ENCODE results near the gene APBA1. TPM values are rescaled to one million over a fixed set of nuclear protein-coding genes. Genes with fewer than 3 reads are reported as not detected.

APBA1 gene
- total RNA-seq, 1 donor from 2014 or later = 3.4 TPM

GRCh38 chr9:69633716-69634115 lies 38.5 kb downstream of the APBA1 start:
- Mint-ChIP-seq H3K4me1 (no peaks in the 10 kb centered on the region), H3K9me3 (no peaks in the 10 kb centered on the region), H3K27me3 (ENCODE audit: insufficient read depth, low read depth) (no peaks in the 10 kb centered on the region), H3K36me3 (no peaks in the 10 kb centered on the region), H3K4me3 (no peak overlapping the region), H3K27ac (no peak overlapping the region)
- Histone ChIP-seq H3K9me3 (ENCODE audit: low read depth) (no peaks in the 10 kb centered on the region), H2AFZ (replicated peaks) (no peak overlapping the region), H4K20me1 (ENCODE audit: low read depth) (no peaks in the 10 kb centered on the region), H3K27ac (no peak overlapping the region), H3K4me1 (no peaks in the 10 kb centered on the region), H3F3A (ENCODE audit: low read depth) (no peaks in the 10 kb centered on the region), H3K9ac (no peak overlapping the region), H3K27me3 (no peaks in the 10 kb centered on the region), H3K36me3 (no peaks in the 10 kb centered on the region), H3K4me2 (no peak overlapping the region), H3K79me2 (ENCODE audit: low read depth) (no peaks in the 10 kb centered on the region), H3K4me3 (no peak overlapping the region)
- no peak for DNase-seq (ENCODE audit: low spot score)
- no peak for TF ChIP-seq EZH2 (IDR thresholded peaks at IDR 0.05)

GRCh38 chr9:69632768-69633167 lies 39.4 kb downstream of the APBA1 start:
- H3K79me2 ChIP-seq (ENCODE audit: low read depth) = no peaks in the 10 kb centered on the region
- DNase-seq (ENCODE audit: low spot score) = no peak
- no peak overlapping the region for H3K27ac ChIP-seq
- H3K4me3 ChIP-seq = no peak overlapping the region
- Mint-ChIP-seq H3K4me1 (no peaks in the 10 kb centered on the region), H3K27ac (no peak overlapping the region), H3K36me3 (no peaks in the 10 kb centered on the region), H3K9me3 (no peaks in the 10 kb centered on the region), H3K4me3 (no peak overlapping the region), H3K27me3 (ENCODE audit: insufficient read depth, low read depth) (no peaks in the 10 kb centered on the region)
- H3F3A ChIP-seq (ENCODE audit: low read depth) = no peaks in the 10 kb centered on the region
- H3K27me3 ChIP-seq = no peaks in the 10 kb centered on the region
- no peak overlapping the region for H3K4me2 ChIP-seq
- no peaks in the 10 kb centered on the region for H3K36me3 ChIP-seq
- H3K4me1 ChIP-seq = no peaks in the 10 kb centered on the region
- no peaks in the 10 kb centered on the region for H4K20me1 ChIP-seq (ENCODE audit: low read depth)
- TF ChIP-seq EZH2phosphoT487 (IDR thresholded peaks at IDR 0.05) (no peak), EZH2 (IDR thresholded peaks at IDR 0.05) (no peak), CTCF (IDR thresholded peaks at IDR 0.05) (no peak)
- H3K9ac ChIP-seq = no peak overlapping the region
- no peak overlapping the region for H2AFZ ChIP-seq (replicated peaks)
- no peaks in the 10 kb centered on the region for H3K9me3 ChIP-seq (ENCODE audit: low read depth)

GRCh38 chr9:69627281-69627680 lies 44.9 kb downstream of the APBA1 start:
- H2AFZ ChIP-seq (replicated peaks) = no peak overlapping the region
- Mint-ChIP-seq H3K27me3 (ENCODE audit: insufficient read depth, low read depth) (no peaks in the 10 kb centered on the region), H3K36me3 (no peaks in the 10 kb centered on the region), H3K9me3 (no peaks in the 10 kb centered on the region), H3K4me1 (peaks cover 5% of the 10 kb centered on the region), H3K4me3 (no peak overlapping the region), H3K27ac (no peak overlapping the region)
- H3K36me3 ChIP-seq = no peaks in the 10 kb centered on the region
- no peak overlapping the region for H3K4me2 ChIP-seq
- H3K4me1 ChIP-seq = no peaks in the 10 kb centered on the region
- no peaks in the 10 kb centered on the region for H3K79me2 ChIP-seq (ENCODE audit: low read depth)
- no peak overlapping the region for H3K9ac ChIP-seq
- DNase-seq (ENCODE audit: low spot score) = no peak
- H3K9me3 ChIP-seq (ENCODE audit: low read depth) = no peaks in the 10 kb centered on the region
- no peak overlapping the region for H3K27ac ChIP-seq
- H3F3A ChIP-seq (ENCODE audit: low read depth) = no peaks in the 10 kb centered on the region
- no peak overlapping the region for H3K4me3 ChIP-seq
- H3K27me3 ChIP-seq = no peaks in the 10 kb centered on the region
- H4K20me1 ChIP-seq (ENCODE audit: low read depth) = no peaks in the 10 kb centered on the region
- TF ChIP-seq EZH2 (IDR thresholded peaks at IDR 0.05) (no peak), EZH2phosphoT487 (IDR thresholded peaks at IDR 0.05) (no peak), CTCF (IDR thresholded peaks at IDR 0.05) (no peak)

- Mint-ChIP-seq H3K9me3 (no peaks in the 10 kb centered on the region), H3K36me3 (no peaks in the 10 kb centered on the region), H3K27ac (no peak overlapping the region), H3K4me3 (no peak overlapping the region), H3K27me3 (ENCODE audit: insufficient read depth, low read depth) (no peaks in the 10 kb centered on the region), H3K4me1 (peaks cover 5% of the 10 kb centered on the region)
- H3K4me3 ChIP-seq = no peak overlapping the region
- H2AFZ ChIP-seq (replicated peaks) = no peak overlapping the region
- H3K79me2 ChIP-seq (ENCODE audit: low read depth) = no peaks in the 10 kb centered on the region
- H3K4me2 ChIP-seq = no peak overlapping the region
- H4K20me1 ChIP-seq (ENCODE audit: low read depth) = no peaks in the 10 kb centered on the region
- DNase-seq (ENCODE audit: low spot score) = no peak
- no peaks in the 10 kb centered on the region for H3K27me3 ChIP-seq
- no peaks in the 10 kb centered on the region for H3K9me3 ChIP-seq (ENCODE audit: low read depth)
- H3F3A ChIP-seq (ENCODE audit: low read depth) = no peaks in the 10 kb centered on the region
- H3K36me3 ChIP-seq = no peaks in the 10 kb centered on the region
- no peaks in the 10 kb centered on the region for H3K4me1 ChIP-seq
- TF ChIP-seq EZH2phosphoT487 (IDR thresholded peaks at IDR 0.05) (no peak), CTCF (IDR thresholded peaks at IDR 0.05) (no peak), EZH2 (IDR thresholded peaks at IDR 0.05) (no peak)
- no peak overlapping the region for H3K9ac ChIP-seq
- no peak overlapping the region for H3K27ac ChIP-seq
Measured at GRCh38 chr9:69623276-69623675, 48.9 kb downstream of the APBA1 start.

Measured in neural progenitor cell (in vitro differentiated cells).